A549 (cell line): ENCODE measurements around the gene ACADVL. TPM values are rescaled to one million over a fixed set of nuclear protein-coding genes. Genes with fewer than 3 reads are reported as not detected.

Source experiments
- ATAC-seq, 2 experiments: fragments of 200-7000 bp in 1 of 2; fragments of >200 bp in 1 of 2; cut with Nextera tagmentation in 1 of 2; cut with Tn5 transposase in 1 of 2; 3 replicates each; pipeline versions ENCODE4 v1.8.0 to v1.9.1; 2018 to 2020; ENCODE audit warnings: mild to moderate bottlenecking in 1 of 2, moderate library complexity in 1 of 2
- CTCF ChIA-PET: fragments of 300-600 bp; sonication (Branson Sonifier 250); formaldehyde crosslinking; extraction: SDS; loops from one replicate; lab custom pipeline; 2021; ENCODE audit warnings: antibody characterized with exemption, inconsistent platforms; lab: Yijun Ruan, JAX
- POLR2A ChIA-PET: fragments of 350-600 bp; formaldehyde crosslinking; extraction: SDS; loops from one replicate; lab custom pipeline; 2021; ENCODE audit warnings: antibody characterized with exemption, inconsistent platforms; lab: Yijun Ruan, JAX
- DNase-seq, 2 experiments: peaks; one replicate each; pipeline versions ENCODE4 v3.0.0 to v3.0.0-alpha.2; 2011 to 2016; ENCODE audit warnings: low read depth in 1 of 2, low spot score in 1 of 2
- FAIRE-seq: peaks from 2 replicates; lab custom pipeline; 2011; peaks lifted over from hg19 to GRCh38; lab: Jason Lieb, UNC
- H3K27ac ChIP-seq, 2 experiments: fragments of >200 bp; sonication (Bioruptor Twin); formaldehyde crosslinking; 3 replicates each; pipeline ENCODE4 v1.5.1; 2016 to 2017
- H3K4me1 ChIP-seq: fragments of >200 bp; sonication (Bioruptor Twin); formaldehyde crosslinking; 3 replicates; pipeline ENCODE4 v1.6.1; 2016
- H3K4me2 ChIP-seq: fragments of >200 bp; sonication (Bioruptor Twin); formaldehyde crosslinking; 3 replicates; pipeline ENCODE4 v1.6.1; 2016
- H3K4me3 ChIP-seq: fragments of >200 bp; sonication (Bioruptor Twin); formaldehyde crosslinking; 3 replicates; pipeline ENCODE4 v1.5.1; 2016
- H3K9me3 ChIP-seq: fragments of >200 bp; sonication (Bioruptor Twin); formaldehyde crosslinking; 3 replicates; pipeline ENCODE4 v1.6.1; 2016
- ATOH8 ChIP-seq: fragments of 250-450 bp; sonication (Bioruptor Pico); IDR thresholded peaks from 2 replicates; pipeline ENCODE4 v1.5.0; 2020; ENCODE audit warnings: low read depth, mild to moderate bottlenecking, moderate library complexity
- CBX8 ChIP-seq: fragments of 200-600 bp; sonication (generic); IDR thresholded peaks from 2 replicates; pipeline ENCODE4 v1.6.1; 2016
- CTCF ChIP-seq: fragments of >200 bp; sonication (Bioruptor Twin); formaldehyde crosslinking; IDR thresholded peaks from 3 replicates; pipeline ENCODE4 v1.5.1; 2016
- EHF ChIP-seq: fragments of 250-450 bp; sonication (Bioruptor Pico); IDR thresholded peaks from 2 replicates; pipeline ENCODE4 v1.5.0; 2020; ENCODE audit warnings: mild to moderate bottlenecking
- EHMT2 ChIP-seq: fragments of 200-600 bp; sonication (generic); IDR thresholded peaks from 2 replicates; pipeline ENCODE4 v1.6.1; 2016; ENCODE audit warnings: antibody characterized with exemption, low read depth, mild to moderate bottlenecking, moderate library complexity
- FOXS1 ChIP-seq: fragments of 250-450 bp; sonication (Bioruptor Pico); IDR thresholded peaks from 2 replicates; pipeline ENCODE4 v1.5.0; 2020; ENCODE audit warnings: mild to moderate bottlenecking, moderate library complexity
- HEYL ChIP-seq: fragments of 250-450 bp; sonication (Bioruptor Pico); IDR thresholded peaks from 2 replicates; pipeline ENCODE4 v1.8.0; 2021; ENCODE audit warnings: mild to moderate bottlenecking, moderate library complexity
- HMGXB4 ChIP-seq: fragments of 250-450 bp; sonication (Bioruptor Pico); IDR thresholded peaks from 2 replicates; pipeline ENCODE4 v1.5.0; 2021; ENCODE audit warnings: mild to moderate bottlenecking, moderate library complexity, borderline replicate concordance
- HOXB13 ChIP-seq: fragments of 250-450 bp; sonication (Bioruptor Pico); IDR thresholded peaks from 2 replicates; pipeline ENCODE4 v1.5.0; 2020; ENCODE audit warnings: low read depth, mild to moderate bottlenecking, moderate library complexity
- MAFK ChIP-seq: fragments of 450-650 bp; IDR thresholded peaks from 2 replicates; pipeline ENCODE4 v1.6.1; 2014; ENCODE audit not compliant: partially characterized antibody
- MAX ChIP-seq: IDR thresholded peaks from 2 replicates; pipeline ENCODE4 v1.6.1; 2012
- MAZ ChIP-seq: fragments of 150-350 bp; IDR thresholded peaks from 2 replicates; pipeline ENCODE4 v1.6.1; 2014; ENCODE audit warnings: antibody characterized with exemption, low read depth, low read length, borderline replicate concordance
- MYC ChIP-seq: IDR thresholded peaks from 2 replicates; pipeline ENCODE4 v1.6.1; 2012; ENCODE audit warnings: mild to moderate bottlenecking, inconsistent platforms, low read length, improper control_type of control experiment, borderline replicate concordance
- RAD21 ChIP-seq, 2 experiments: fragments of >200 bp in 1 of 2; sonication (Bioruptor Twin) in 1 of 2; formaldehyde crosslinking in 1 of 2; IDR thresholded peaks in 1 of 2; conservative IDR thresholded peaks in 1 of 2; 2 replicates in 1 of 2; 3 replicates in 1 of 2; pipeline ENCODE4 v1.6.1; 2012 to 2018; ENCODE audit warnings: inconsistent platforms in 1 of 2
- REST ChIP-seq: fragments of 200-600 bp; sonication (generic); IDR thresholded peaks from 2 replicates; pipeline ENCODE4 v1.6.1; 2016; ENCODE audit warnings: antibody characterized with exemption, mild to moderate bottlenecking, moderate library complexity
- RFX5 ChIP-seq: fragments of 450-650 bp; IDR thresholded peaks from 2 replicates; pipeline ENCODE4 v1.7.1; 2014; ENCODE audit warnings: antibody characterized with exemption, mild to moderate bottlenecking, moderate library complexity
- SMC3 ChIP-seq: fragments of >200 bp; sonication (Bioruptor Twin); formaldehyde crosslinking; IDR thresholded peaks from 3 replicates; pipeline ENCODE4 v1.6.1; 2018; ENCODE audit warnings: inconsistent platforms
- TFCP2L1 ChIP-seq: fragments of 250-450 bp; sonication (Bioruptor Pico); IDR thresholded peaks from 2 replicates; pipeline ENCODE4 v1.5.0; 2021; ENCODE audit warnings: mild to moderate bottlenecking
- ZC3H11A ChIP-seq: fragments of 450-650 bp; IDR thresholded peaks from 2 replicates; pipeline ENCODE4 v1.6.1; 2014; ENCODE audit warnings: antibody characterized with exemption, mild to moderate bottlenecking
- WGBS: methylation state at CpG from one replicate; pipeline ENCODE4 v1.1.6; 2017; ENCODE audit errors: missing lambda C conversion rate; 5-methylcytosine and 5-hydroxymethylcytosine counted together
- polyA plus RNA-seq, 4 experiments: library from polyadenylated mRNA; depleted of rRNA in 3 of 4; stranded (reverse); fragments of >200 nt; fragmentation: RNase III in 1 of 4; extraction: RNeasy Plus Mini Kit Qiagen cat#74134 plus additional on column Dnase treatment in 1 of 4; gene quantifications; 2 replicates in 3 of 4; 3 replicates in 1 of 4; pipeline ENCODE4 v1.2.3, GENCODE V29; 2011 to 2017

ACADVL gene
- polyA plus RNA-seq, 2 of the 4 experiments (the other 2 are of a cell fraction): 238 to 425 TPM

- H3K4me1 ChIP-seq: peaks cover 23% of the 10 kb centered on the region
- no peak for FAIRE-seq
- DNase-seq: peak; percentile 72 to 95
- peak overlapping the region; percentile 100 for H3K4me2 ChIP-seq
- H3K27ac ChIP-seq: peak overlapping the region; percentile 67 to 88
- ChIA-PET CTCF (interaction anchor here (0.7 to 10.7 kb wide), 49 partner anchors 9 to 511 kb away, joined by 3 to 314 read pairs (median 7); partner anchors contain the start of genes ACADVL, DLG4, SLC16A11 and SLC16A13), POLR2A (interaction anchor here (0.6 to 1.5 kb wide), 7 partner anchors 10 to 142 kb away, joined by 3 to 7 read pairs (median 4); partner anchors contain the start of genes ACADVL, DLG4, DVL2 and SLC16A13)
- TF ChIP-seq MYC (no peak), RFX5 (no peak), ATOH8 (CRISPR knock-in tag) (no peak), CBX8 (no peak), RAD21 (conservative IDR thresholded peaks at IDR 0.05 in 1 of 2, IDR thresholded peaks at IDR 0.05 in 1 of 2) (peak; percentile 90 to 94), MAZ (peak; percentile 68; the same call in 1 of the 2 replicates), CTCF (peak; percentile 88), SMC3 (peak; percentile 75), TFCP2L1 (CRISPR knock-in tag) (no peak)
- H3K9me3 ChIP-seq: no peaks in the 10 kb centered on the region
- 4% methylated on average over 29 of the region's 31 CpGs for WGBS
- H3K4me3 ChIP-seq: peak overlapping the region; percentile 54
- peak; percentile 84 to 92 for ATAC-seq
These were observed 42.4 kb upstream of the ACADVL start for GRCh38 chr17:7177191-7177953.

GRCh38 chr17:7177954-7178477, 41.7 kb upstream of the ACADVL start:
- Histone ChIP-seq H3K4me3 (peak overlapping the region; percentile 54), H3K4me1 (peaks cover 23% of the 10 kb centered on the region), H3K9me3 (no peaks in the 10 kb centered on the region), H3K27ac (peak overlapping the region; percentile 67 to 88), H3K4me2 (peak overlapping the region; percentile 100)
- ChIA-PET POLR2A (interaction anchor here (1.0 to 1.5 kb wide), 5 partner anchors 10 to 142 kb away, joined by 3 to 7 read pairs (median 5); partner anchors contain the start of genes ACADVL, DLG4 and SLC16A13), CTCF (interaction anchor here (0.7 to 10.7 kb wide), 49 partner anchors 8 to 512 kb away, joined by 3 to 314 read pairs (median 7); partner anchors contain the start of genes ACADVL, DLG4, SLC16A11 and SLC16A13)
- no peak for FAIRE-seq
- peak; percentile 42 to 59; a peak in 5 of 6 replicates for ATAC-seq
- TF ChIP-seq MAX (0 out of 2 replicates have a peak, but pooled peaks have one; percentile 11), FOXS1 (CRISPR knock-in tag) (no peak)
- peak in 1 of 2 experiments; percentile 47 for DNase-seq
- 18% methylated on average over 18 of the region's 18 CpGs for WGBS

- peaks cover 28% of the 10 kb centered on the region for H3K4me1 ChIP-seq
- DNase-seq (no peak), FAIRE-seq (no peak)
- H3K4me3 ChIP-seq: no peak overlapping the region
- peak overlapping the region in 1 of 2 experiments; percentile 37; a peak in 3 of 6 replicates for H3K27ac ChIP-seq
- H3K9me3 ChIP-seq: no peaks in the 10 kb centered on the region
- no peak for TF ChIP-seq HOXB13 (CRISPR knock-in tag)
- no peak for TF ChIP-seq HMGXB4
- no peak for TF ChIP-seq ZC3H11A
- no peak for TF ChIP-seq HEYL (CRISPR knock-in tag)
- no peak for TF ChIP-seq REST
- TF ChIP-seq EHMT2: no peak
- TF ChIP-seq MAFK: no peak
- TF ChIP-seq EHF: no peak
- TF ChIP-seq, all 56 proteins: peak for 0
- H3K4me2 ChIP-seq: peak overlapping the region; percentile 21; the same call in 2 of the 3 replicates
- 88% methylated on average over 11 of the region's 11 CpGs for WGBS
- POLR2A ChIA-PET: no interaction called here
- CTCF ChIA-PET: interaction anchor here (0.6 to 10.7 kb wide), 15 partner anchors 8 to 476 kb away, joined by 3 to 314 read pairs (median 10); partner anchors contain the start of gene SLC16A11
- no peak for ATAC-seq
These were observed 40.8 kb upstream of the ACADVL start for GRCh38 chr17:7178973-7179316.
